Measurements from ENCODE around the gene C6orf120.

The C6orf120 gene

GRCh38 chr6:169663468-169663867, 38.5 kb upstream of the C6orf120 start:
- Histone ChIP-seq H3K36me3 (ENCODE audit: control insufficient read depth in 1 of 2, insufficient read depth in 2 of 2, low read length in 2 of 2) (peaks cover 18 to 52% of the 10 kb centered on the region in 2 donors), H3K9ac (ENCODE audit: low read depth in 1 of 2, low read length in 2 of 2) (no peak overlapping the region)

GRCh38 chr6:169664227-169664626, 37.7 kb upstream of the C6orf120 start:
- H3K27me3 ChIP-seq (ENCODE audit: control insufficient read depth in 1 of 2, insufficient read depth in 2 of 2, low read length in 2 of 2), result no peaks in the 10 kb centered on the region
- H3K27ac ChIP-seq (ENCODE audit: low read depth, low read length), result no peak overlapping the region
- no peak overlapping the region for H3K9ac ChIP-seq (ENCODE audit: low read depth in 1 of 2, low read length in 2 of 2)
- H3K4me3 ChIP-seq (ENCODE audit: low read depth in 1 of 2, low read length in 2 of 2), result no peak overlapping the region
- peaks cover 18 to 52% of the 10 kb centered on the region in 2 donors for H3K36me3 ChIP-seq (ENCODE audit: control insufficient read depth in 1 of 2, insufficient read depth in 2 of 2, low read length in 2 of 2)
- no peaks in the 10 kb centered on the region for H3K4me1 ChIP-seq (ENCODE audit: control insufficient read depth in 1 of 2, insufficient read depth in 2 of 2, low read length in 2 of 2)
- H3K9me3 ChIP-seq (ENCODE audit: control insufficient read depth in 1 of 2, low read length in 2 of 2), result no peaks in the 10 kb centered on the region

More at GRCh38 chr6:169663468-169663867, 38.5 kb upstream of the C6orf120 start:
- Histone ChIP-seq H3K4me3 (ENCODE audit: low read depth in 1 of 2, low read length in 2 of 2) (no peak overlapping the region), H3K4me1 (ENCODE audit: control insufficient read depth in 1 of 2, insufficient read depth in 2 of 2, low read length in 2 of 2) (no peaks in the 10 kb centered on the region), H3K27ac (ENCODE audit: low read depth, low read length) (no peak overlapping the region), H3K27me3 (ENCODE audit: control insufficient read depth in 1 of 2, insufficient read depth in 2 of 2, low read length in 2 of 2) (no peaks in the 10 kb centered on the region), H3K9me3 (ENCODE audit: control insufficient read depth in 1 of 2, low read length in 2 of 2) (no peaks in the 10 kb centered on the region)

- H3K9ac ChIP-seq (ENCODE audit: low read depth in 1 of 2, low read length in 2 of 2), result no peak overlapping the region
- H3K27ac ChIP-seq (ENCODE audit: low read depth, low read length), result no peak overlapping the region
- H3K4me3 ChIP-seq (ENCODE audit: low read depth in 1 of 2, low read length in 2 of 2), result no peak overlapping the region
- H3K9me3 ChIP-seq (ENCODE audit: control insufficient read depth in 1 of 2, low read length in 2 of 2), result no peaks in the 10 kb centered on the region
- H3K4me1 ChIP-seq (ENCODE audit: control insufficient read depth in 1 of 2, insufficient read depth in 2 of 2, low read length in 2 of 2), result no peaks in the 10 kb centered on the region
- H3K36me3 ChIP-seq (ENCODE audit: control insufficient read depth in 1 of 2, insufficient read depth in 2 of 2, low read length in 2 of 2), result peaks cover 18 to 52% of the 10 kb centered on the region in 2 donors
- no peaks in the 10 kb centered on the region for H3K27me3 ChIP-seq (ENCODE audit: control insufficient read depth in 1 of 2, insufficient read depth in 2 of 2, low read length in 2 of 2)
Measured at GRCh38 chr6:169665289-169665688, 36.6 kb upstream of the C6orf120 start.

GRCh38 chr6:169666441-169666840, 35.5 kb upstream of the C6orf120 start:
- no peak overlapping the region for H3K4me3 ChIP-seq (ENCODE audit: low read depth in 1 of 2, low read length in 2 of 2)
- no peaks in the 10 kb centered on the region for H3K4me1 ChIP-seq (ENCODE audit: control insufficient read depth in 1 of 2, insufficient read depth in 2 of 2, low read length in 2 of 2)
- H3K9ac ChIP-seq (ENCODE audit: low read depth in 1 of 2, low read length in 2 of 2), result no peak overlapping the region
- H3K27ac ChIP-seq (ENCODE audit: low read depth, low read length), result no peak overlapping the region
- H3K27me3 ChIP-seq (ENCODE audit: control insufficient read depth in 1 of 2, insufficient read depth in 2 of 2, low read length in 2 of 2), result no peaks in the 10 kb centered on the region
- H3K9me3 ChIP-seq (ENCODE audit: control insufficient read depth in 1 of 2, low read length in 2 of 2), result no peaks in the 10 kb centered on the region
- peaks cover 22 to 60% of the 10 kb centered on the region in 2 donors for H3K36me3 ChIP-seq (ENCODE audit: control insufficient read depth in 1 of 2, insufficient read depth in 2 of 2, low read length in 2 of 2)

GRCh38 chr6:169667716-169668115, 34.2 kb upstream of the C6orf120 start:
- H3K4me1 ChIP-seq (ENCODE audit: control insufficient read depth in 1 of 2, insufficient read depth in 2 of 2, low read length in 2 of 2), result no peaks in the 10 kb centered on the region
- no peaks in the 10 kb centered on the region for H3K27me3 ChIP-seq (ENCODE audit: control insufficient read depth in 1 of 2, insufficient read depth in 2 of 2, low read length in 2 of 2)
- no peak overlapping the region for H3K9ac ChIP-seq (ENCODE audit: low read depth in 1 of 2, low read length in 2 of 2)
- H3K36me3 ChIP-seq (ENCODE audit: control insufficient read depth in 1 of 2, insufficient read depth in 2 of 2, low read length in 2 of 2), result peaks cover 19 to 66% of the 10 kb centered on the region in 2 donors
- no peak overlapping the region for H3K4me3 ChIP-seq (ENCODE audit: low read depth in 1 of 2, low read length in 2 of 2)
- H3K27ac ChIP-seq (ENCODE audit: low read depth, low read length), result no peak overlapping the region
- no peaks in the 10 kb centered on the region for H3K9me3 ChIP-seq (ENCODE audit: control insufficient read depth in 1 of 2, low read length in 2 of 2)

- Histone ChIP-seq H3K4me1 (ENCODE audit: control insufficient read depth in 1 of 2, insufficient read depth in 2 of 2, low read length in 2 of 2) (no peaks in the 10 kb centered on the region), H3K9ac (ENCODE audit: low read depth in 1 of 2, low read length in 2 of 2) (no peak overlapping the region), H3K9me3 (ENCODE audit: control insufficient read depth in 1 of 2, low read length in 2 of 2) (no peaks in the 10 kb centered on the region), H3K27ac (ENCODE audit: low read depth, low read length) (no peak overlapping the region), H3K4me3 (ENCODE audit: low read depth in 1 of 2, low read length in 2 of 2) (no peak overlapping the region), H3K27me3 (ENCODE audit: control insufficient read depth in 1 of 2, insufficient read depth in 2 of 2, low read length in 2 of 2) (no peaks in the 10 kb centered on the region), H3K36me3 (ENCODE audit: control insufficient read depth in 1 of 2, insufficient read depth in 2 of 2, low read length in 2 of 2) (peaks cover 19 to 62% of the 10 kb centered on the region in 2 donors)
Measured at GRCh38 chr6:169668203-169668847, 33.6 kb upstream of the C6orf120 start.

GRCh38 chr6:169669147-169669546, 32.8 kb upstream of the C6orf120 start:
- H3K36me3 ChIP-seq (ENCODE audit: control insufficient read depth in 1 of 2, insufficient read depth in 2 of 2, low read length in 2 of 2), result peaks cover 19 to 54% of the 10 kb centered on the region in 2 donors
- no peaks in the 10 kb centered on the region for H3K9me3 ChIP-seq (ENCODE audit: control insufficient read depth in 1 of 2, low read length in 2 of 2)
- H3K4me1 ChIP-seq (ENCODE audit: control insufficient read depth in 1 of 2, insufficient read depth in 2 of 2, low read length in 2 of 2), result no peaks in the 10 kb centered on the region
- H3K4me3 ChIP-seq (ENCODE audit: low read depth in 1 of 2, low read length in 2 of 2), result no peak overlapping the region
- H3K9ac ChIP-seq (ENCODE audit: low read depth in 1 of 2, low read length in 2 of 2), result no peak overlapping the region
- H3K27me3 ChIP-seq (ENCODE audit: control insufficient read depth in 1 of 2, insufficient read depth in 2 of 2, low read length in 2 of 2), result no peaks in the 10 kb centered on the region
- no peak overlapping the region for H3K27ac ChIP-seq (ENCODE audit: low read depth, low read length)

- H3K36me3 ChIP-seq (ENCODE audit: control insufficient read depth in 1 of 2, insufficient read depth in 2 of 2, low read length in 2 of 2), result peaks cover 19 to 51% of the 10 kb centered on the region in 2 donors
- no peak overlapping the region for H3K27ac ChIP-seq (ENCODE audit: low read depth, low read length)
- no peak overlapping the region for H3K4me3 ChIP-seq (ENCODE audit: low read depth in 1 of 2, low read length in 2 of 2)
- H3K4me1 ChIP-seq (ENCODE audit: control insufficient read depth in 1 of 2, insufficient read depth in 2 of 2, low read length in 2 of 2), result no peaks in the 10 kb centered on the region
- H3K9ac ChIP-seq (ENCODE audit: low read depth in 1 of 2, low read length in 2 of 2), result no peak overlapping the region
- H3K9me3 ChIP-seq (ENCODE audit: control insufficient read depth in 1 of 2, low read length in 2 of 2), result no peaks in the 10 kb centered on the region
- no peaks in the 10 kb centered on the region for H3K27me3 ChIP-seq (ENCODE audit: control insufficient read depth in 1 of 2, insufficient read depth in 2 of 2, low read length in 2 of 2)
Measured at GRCh38 chr6:169669889-169670288, 32.0 kb upstream of the C6orf120 start.

- H3K27ac ChIP-seq (ENCODE audit: low read depth, low read length), result no peak overlapping the region
- H3K9me3 ChIP-seq (ENCODE audit: control insufficient read depth in 1 of 2, low read length in 2 of 2), result no peaks in the 10 kb centered on the region
- peaks cover 12 to 40% of the 10 kb centered on the region in 2 donors for H3K36me3 ChIP-seq (ENCODE audit: control insufficient read depth in 1 of 2, insufficient read depth in 2 of 2, low read length in 2 of 2)
- H3K4me1 ChIP-seq (ENCODE audit: control insufficient read depth in 1 of 2, insufficient read depth in 2 of 2, low read length in 2 of 2), result no peaks in the 10 kb centered on the region
- no peak overlapping the region for H3K9ac ChIP-seq (ENCODE audit: low read depth in 1 of 2, low read length in 2 of 2)
- no peaks in the 10 kb centered on the region for H3K27me3 ChIP-seq (ENCODE audit: control insufficient read depth in 1 of 2, insufficient read depth in 2 of 2, low read length in 2 of 2)
- no peak overlapping the region for H3K4me3 ChIP-seq (ENCODE audit: low read depth in 1 of 2, low read length in 2 of 2)
Measured at GRCh38 chr6:169671563-169671962, 30.4 kb upstream of the C6orf120 start.

GRCh38 chr6:169675011-169675410, 26.9 kb upstream of the C6orf120 start:
- Histone ChIP-seq H3K4me1 (ENCODE audit: control insufficient read depth in 1 of 2, insufficient read depth in 2 of 2, low read length in 2 of 2) (peaks cover 4 to 12% of the 10 kb centered on the region in 2 donors), H3K27ac (ENCODE audit: low read depth, low read length) (no peak overlapping the region), H3K9me3 (ENCODE audit: control insufficient read depth in 1 of 2, low read length in 2 of 2) (no peaks in the 10 kb centered on the region), H3K4me3 (ENCODE audit: low read depth in 1 of 2, low read length in 2 of 2) (no peak overlapping the region), H3K9ac (ENCODE audit: low read depth in 1 of 2, low read length in 2 of 2) (no peak overlapping the region), H3K36me3 (ENCODE audit: control insufficient read depth in 1 of 2, insufficient read depth in 2 of 2, low read length in 2 of 2) (peaks cover 5 to 17% of the 10 kb centered on the region in 2 donors), H3K27me3 (ENCODE audit: control insufficient read depth in 1 of 2, insufficient read depth in 2 of 2, low read length in 2 of 2) (no peaks in the 10 kb centered on the region)
